Keratinocyte (primary cell): ENCODE data around the gene PRIMA1.

Experiments
- CTCF ChIP-seq, 3 experiments: IDR thresholded peaks in 1 of 3; conservative IDR thresholded peaks in 1 of 3; optimal IDR thresholded peaks in 1 of 3; 2 replicates in 2 of 3; 3 replicates in 1 of 3; pipeline versions ENCODE3 to v1.5.1; 2011; ENCODE audit warnings: low read length in 3 of 3, mild to moderate bottlenecking in 3 of 3, moderate library complexity in 2 of 3, control low read depth in 1 of 3, inconsistent platforms in 1 of 3; ENCODE audit not compliant: insufficient read depth in 2 of 3; ENCODE audit errors: extremely low read depth in 1 of 3
- EZH2 ChIP-seq: IDR thresholded peaks from one replicate; pipeline ENCODE4 v1.6.1; 2012; ENCODE audit warnings: inconsistent platforms, mild to moderate bottlenecking, low read length, moderate library complexity

- TF ChIP-seq CTCF (optimal IDR thresholded peaks at IDR 0.05 in 1 of 3, IDR thresholded peaks at IDR 0.05 in 1 of 3, conservative IDR thresholded peaks at IDR 0.05 in 1 of 3; ENCODE audit: extremely low read depth in 1 of 3, insufficient read depth in 2 of 3, low read length in 3 of 3) (no peak), EZH2 (no peak)
These were observed 9.8 kb downstream of the PRIMA1 start for GRCh38 chr14:93778453-93778852.
